A673 (cell line): ENCODE results near the gene LEF1. TPM values are rescaled to one million over a fixed set of nuclear protein-coding genes. Genes with fewer than 3 reads are reported as not detected.
"Not testable (repeated sequence)": the region's sequence is repeated elsewhere in the genome, so short reads cannot be mapped to it uniquely, and the experiment has no call there.

Experiments used
- BruUV-seq: library from RNA; stranded (reverse); fragments of 400-500 nt; replicated peaks from 2 replicates; lab custom pipeline; 2021; lab: Mats Ljungman, UMichigan
- CTCF ChIA-PET: fragments of 300-600 bp; sonication (Branson Sonifier 250); formaldehyde crosslinking; loops from one replicate; lab custom pipeline; 2022; ENCODE audit warnings: antibody characterized with exemption; lab: Charles Lee
- POLR2A ChIA-PET: fragments of 300-600 bp; sonication (Branson Sonifier 250); formaldehyde crosslinking; loops from one replicate; lab custom pipeline; 2022; ENCODE audit warnings: antibody characterized with exemption; ENCODE audit not compliant: low non-redundant PET; lab: Charles Lee
- DNase-seq: peaks from one replicate; pipeline ENCODE4 v3.0.0-alpha.2; 2015; ENCODE audit warnings: low spot score
- H3K27ac ChIP-seq: fragments of 200-600 bp; sonication (generic); 2 replicates; pipeline ENCODE4 v1.5.1; 2016; ENCODE audit warnings: mixed run types, low read depth, mild to moderate bottlenecking, mixed read lengths, antibody characterized with exemption, low read length; ENCODE audit not compliant: poor library complexity, severe bottlenecking
- H3K27me3 ChIP-seq: fragments of 200-600 bp; sonication (generic); replicated peaks from 2 replicates; pipeline ENCODE4 v1.6.1; 2017; ENCODE audit warnings: mixed run types, low read depth, mild to moderate bottlenecking, mixed read lengths, antibody characterized with exemption, low read length; ENCODE audit not compliant: insufficient read depth, poor library complexity
- H3K36me3 ChIP-seq: fragments of 200-600 bp; sonication (generic); 2 replicates; pipeline ENCODE4 v1.6.1; 2016; ENCODE audit warnings: mixed run types, mild to moderate bottlenecking, mixed read lengths, antibody characterized with exemption, low read length; ENCODE audit not compliant: insufficient read depth, poor library complexity, severe bottlenecking
- H3K4me1 ChIP-seq: fragments of 200-600 bp; sonication (generic); 2 replicates; pipeline ENCODE4 v1.6.1; 2017; ENCODE audit warnings: mixed run types, mild to moderate bottlenecking, mixed read lengths, antibody characterized with exemption, low read length; ENCODE audit not compliant: insufficient read depth, poor library complexity, severe bottlenecking
- H3K4me3 ChIP-seq: fragments of 200-600 bp; sonication (generic); 2 replicates; pipeline ENCODE4 v1.5.1; 2016; ENCODE audit warnings: low read depth, mixed run types, mild to moderate bottlenecking, mixed read lengths, low read length; ENCODE audit not compliant: poor library complexity, severe bottlenecking
- H3K9me3 ChIP-seq: fragments of 200-600 bp; sonication (generic); 2 replicates; pipeline ENCODE4 v1.6.1; 2016; ENCODE audit warnings: mixed run types, low read depth, mild to moderate bottlenecking, mixed read lengths, antibody characterized with exemption, low read length; ENCODE audit not compliant: poor library complexity, severe bottlenecking
- CTCF ChIP-seq: fragments of 300-800, 200-600 bp; sonication (generic); conservative IDR thresholded peaks from 2 replicates; pipeline ENCODE4 v1.5.1; 2017; ENCODE audit warnings: low read depth, mild to moderate bottlenecking, antibody characterized with exemption, low read length, moderate library complexity, mixed read lengths
- EZH2 ChIP-seq: fragments of 200-600 bp; sonication (generic); IDR thresholded peaks from 2 replicates; pipeline ENCODE4 v1.6.1; 2017; ENCODE audit warnings: borderline replicate concordance, low read depth, mild to moderate bottlenecking, mixed read lengths, antibody characterized with exemption, low read length; ENCODE audit not compliant: poor library complexity, severe bottlenecking
- intact Hi-C: fragments of 100-400 bp; cut with micrococcal nuclease; formaldehyde crosslinking; loops from one replicate; pipeline ENCODE4 v1.10.0; 2022; ENCODE audit not compliant: unreplicated experiment
- total RNA-seq: library from RNA; stranded (reverse); gene quantifications from 2 replicates; pipeline ENCODE4 v1.2.3, GENCODE V29; 2021

LEF1 gene
- total RNA-seq, 1 experiment from 2014 or later: 2.5 TPM

GRCh38 chr4:108018040-108018883 lies 150.5 kb downstream of the LEF1 start:
- ChIA-PET POLR2A (no interaction called here), CTCF (interaction anchor here (0.6 to 2.4 kb wide), 7 partner anchors 23 to 1334 kb away, joined by 3 to 13 read pairs (median 4); no protein-coding TSS in a partner anchor)
- H3K27ac ChIP-seq: no peak overlapping the region
- no peaks in the 10 kb centered on the region for H3K4me1 ChIP-seq
- H3K9me3 ChIP-seq: no peaks in the 10 kb centered on the region
- intact Hi-C loops: loop anchor here (2.0 to 5.0 kb wide), 2 partner anchors 474 to 555 kb away; no protein-coding TSS in a partner anchor
- peaks cover 35% of the 10 kb centered on the region for H3K36me3 ChIP-seq
- BruUV-seq: no TSS peak
- peak; percentile 80 for DNase-seq
- TF ChIP-seq CTCF (peak; percentile 93), EZH2 (no peak)
- H3K27me3 ChIP-seq: no peaks in the 10 kb centered on the region
- no peak overlapping the region for H3K4me3 ChIP-seq

GRCh38 chr4:108013955-108014354 lies 154.8 kb downstream of the LEF1 start:
- intact Hi-C loops: no loop called here
- Histone ChIP-seq H3K9me3 (no peaks in the 10 kb centered on the region), H3K4me1 (no peaks in the 10 kb centered on the region), H3K36me3 (peaks cover 22% of the 10 kb centered on the region), H3K27ac (no peak overlapping the region), H3K27me3 (no peaks in the 10 kb centered on the region), H3K4me3 (no peak overlapping the region)
- BruUV-seq: no TSS peak
- TF ChIP-seq EZH2 (no peak), CTCF (no peak)
- CTCF ChIA-PET: interaction anchor here (0.7 kb wide), 2 partner anchors 479 to 522 kb away, joined by 3 read pairs; no protein-coding TSS in a partner anchor
- no peak for DNase-seq
- POLR2A ChIA-PET: interaction anchor here (0.6 kb wide), 1 partner anchor 29 kb away, joined by 3 read pairs; no protein-coding TSS in a partner anchor

- intact Hi-C loops: no loop called here
These were observed 155.4 kb downstream of the LEF1 start for GRCh38 chr4:108013327-108013726.

GRCh38 chr4:108012382-108012781 lies 156.3 kb downstream of the LEF1 start:
- BruUV-seq, intact Hi-C loops, POLR2A ChIA-PET: not testable (repeated sequence)

More at GRCh38 chr4:108013327-108013726, 155.4 kb downstream of the LEF1 start:
- H3K27me3 ChIP-seq: no peaks in the 10 kb centered on the region
- CTCF ChIA-PET: no interaction called here
- BruUV-seq: no TSS peak
- no peaks in the 10 kb centered on the region for H3K9me3 ChIP-seq
- POLR2A ChIA-PET: interaction anchor here (0.6 kb wide), 1 partner anchor 30 kb away, joined by 3 read pairs; no protein-coding TSS in a partner anchor
- H3K4me1 ChIP-seq: no peaks in the 10 kb centered on the region
- no peak for TF ChIP-seq EZH2
- no peak overlapping the region for H3K4me3 ChIP-seq
- H3K27ac ChIP-seq: no peak overlapping the region
- peaks cover 21% of the 10 kb centered on the region for H3K36me3 ChIP-seq
- no peak for DNase-seq

More at GRCh38 chr4:108012382-108012781, 156.3 kb downstream of the LEF1 start:
- H3K27ac ChIP-seq, H3K27me3 ChIP-seq, H3K9me3 ChIP-seq, DNase-seq, H3K4me1 ChIP-seq, H3K4me3 ChIP-seq, CTCF ChIA-PET: not testable (repeated sequence)
- H3K36me3 ChIP-seq: peaks cover 21% of the 10 kb centered on the region
